ACHN (cell line): ENCODE measurements around the gene SYNE3.

Experiments
- DNase-seq: peaks from one replicate; pipeline ENCODE4 v3.0.0-alpha.2; 2015
- in situ Hi-C: cut with HindIII; loops from 2 replicates; pipeline ENCODE4 v1.10.0; 2017; ENCODE audit warnings: low sequenced_read_pairs, low pct_ligation_motif_present, low pct_unique_long_range_greater_than_20kb

Gene SYNE3

DNA sequence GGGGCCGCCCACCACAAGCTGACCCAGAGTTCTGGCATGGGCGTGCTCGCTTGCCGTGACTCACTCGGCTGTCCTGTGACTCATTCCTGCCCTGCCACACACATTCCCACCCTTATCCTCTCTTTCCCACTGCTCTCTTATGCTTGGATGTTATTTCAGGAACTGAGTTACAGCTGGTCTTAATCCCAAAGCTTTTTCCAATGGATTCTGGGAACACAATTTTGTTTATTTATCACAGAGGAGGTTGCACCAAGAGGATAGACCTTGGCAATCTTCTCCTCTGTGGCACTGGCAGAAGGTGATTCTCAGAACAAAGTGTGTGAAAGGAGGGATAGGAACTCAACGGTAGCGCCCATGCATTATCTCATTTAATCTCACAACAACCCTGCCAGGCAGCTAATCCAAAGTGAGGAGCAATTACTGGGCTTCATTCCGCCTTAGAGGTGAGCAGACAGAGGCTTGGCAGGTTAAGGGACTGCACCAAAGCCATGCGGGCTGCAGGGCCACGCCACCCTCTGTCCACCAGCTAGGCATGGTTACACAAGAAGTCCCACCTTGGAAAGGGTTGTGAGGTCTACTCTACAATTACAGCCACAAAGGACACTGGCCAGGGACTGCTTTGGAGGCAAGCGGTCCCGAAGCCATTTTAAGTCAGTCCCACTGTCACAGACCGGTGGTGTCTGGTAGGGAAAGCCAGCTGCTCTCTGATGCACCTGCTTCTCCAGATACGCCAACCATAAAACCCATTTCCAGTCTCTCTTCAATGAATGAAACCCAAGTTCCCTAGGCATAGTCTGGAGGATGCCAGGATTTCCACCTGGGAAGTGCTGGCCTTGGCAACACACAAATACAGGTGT lies 32.9 kb downstream of the SYNE3 start:
- peak; percentile 70 for DNase-seq

DNA sequence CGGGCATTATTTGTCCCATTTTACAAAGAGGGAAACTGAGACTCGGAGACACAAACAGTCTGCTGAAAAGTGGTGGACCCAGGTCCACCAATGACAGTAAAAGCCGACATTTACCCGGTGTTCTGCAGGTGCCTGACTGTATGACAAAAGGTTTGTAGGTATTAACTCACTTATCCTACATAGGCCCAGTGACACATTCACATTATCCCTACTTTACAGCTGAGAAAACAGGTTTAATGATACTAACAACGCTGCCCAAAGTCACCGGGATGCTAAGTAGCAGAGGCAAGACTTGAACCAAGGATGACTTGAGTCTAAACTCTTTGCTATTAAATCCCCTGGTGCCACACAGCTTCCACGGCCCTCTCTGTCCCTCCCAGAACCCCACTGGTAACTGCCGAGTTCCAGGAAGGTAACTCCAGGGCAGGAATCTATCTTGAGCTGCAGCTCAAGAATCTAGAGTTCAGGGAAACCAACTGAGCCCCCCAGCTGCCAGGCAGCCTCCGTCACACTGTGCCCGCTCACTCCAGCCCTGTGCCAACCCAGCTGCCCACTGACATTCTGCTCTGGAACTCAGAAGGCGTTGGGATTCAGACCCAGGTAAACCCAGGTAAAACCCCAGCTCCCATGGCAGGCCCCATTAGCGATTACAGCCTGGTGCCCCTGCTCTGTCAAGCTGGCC lies 33.7 kb downstream of the SYNE3 start:
- in situ Hi-C loops, result no loop called here
- no peak for DNase-seq

More for the DNA sequence above, 32.9 kb downstream of the SYNE3 start:
- in situ Hi-C loops, result no loop called here

GRCh38 chr14:95481391-95482022 lies 34.9 kb downstream of the SYNE3 start:
- DNase-seq, result no peak
- in situ Hi-C loops, result no loop called here

- in situ Hi-C loops, result no loop called here
- DNase-seq, result no peak
These were observed 35.6 kb downstream of the SYNE3 start for GRCh38 chr14:95480887-95481226.

DNA sequence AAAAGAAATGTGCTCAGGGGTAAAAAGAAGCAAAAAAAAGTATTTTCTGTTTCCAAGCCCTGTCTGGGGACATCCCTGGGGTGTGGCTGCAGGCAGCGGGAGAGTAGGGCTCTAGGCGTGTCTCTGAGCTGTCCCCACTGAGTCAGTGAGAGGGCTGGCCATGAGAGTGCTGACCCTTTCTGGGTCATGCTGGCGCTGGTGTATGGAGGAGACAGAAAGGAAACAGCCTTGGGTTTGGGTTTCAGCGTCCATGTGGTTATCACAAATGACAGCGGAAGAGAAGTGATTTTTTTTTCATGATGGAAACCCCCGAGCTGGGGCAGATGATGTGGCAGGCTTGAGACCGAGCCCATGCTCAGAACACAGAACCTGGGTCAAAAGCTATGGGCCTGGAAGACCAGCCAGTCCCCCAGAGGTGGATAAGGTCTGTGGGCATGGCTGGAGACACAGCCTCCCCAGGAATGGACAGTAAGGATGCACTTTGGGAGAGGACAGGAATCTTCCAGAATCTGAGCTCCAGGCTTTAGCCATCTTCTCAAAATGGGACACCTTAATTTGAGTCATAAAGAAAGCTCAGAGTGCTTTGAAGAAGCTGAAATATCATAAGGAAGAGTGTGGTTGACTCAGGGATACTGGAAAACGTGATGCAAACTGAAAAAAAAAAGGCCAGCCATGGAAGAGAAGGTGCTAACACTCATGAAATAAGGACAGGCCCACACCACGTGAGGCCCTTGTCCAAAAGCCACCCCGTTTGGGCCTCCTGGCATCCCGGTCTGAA lies 36.2 kb downstream of the SYNE3 start:
- no peak for DNase-seq
- in situ Hi-C loops, result no loop called here

GRCh38 chr14:95479494-95479893 lies 37.0 kb downstream of the SYNE3 start:
- DNase-seq, result no peak
- in situ Hi-C loops, result no loop called here

GRCh38 chr14:95478818-95479217 lies 37.6 kb downstream of the SYNE3 start:
- in situ Hi-C loops, result no loop called here
- no peak for DNase-seq

GRCh38 chr14:95478309-95478708 lies 38.1 kb downstream of the SYNE3 start:
- in situ Hi-C loops, result no loop called here
- DNase-seq, result no peak

DNA sequence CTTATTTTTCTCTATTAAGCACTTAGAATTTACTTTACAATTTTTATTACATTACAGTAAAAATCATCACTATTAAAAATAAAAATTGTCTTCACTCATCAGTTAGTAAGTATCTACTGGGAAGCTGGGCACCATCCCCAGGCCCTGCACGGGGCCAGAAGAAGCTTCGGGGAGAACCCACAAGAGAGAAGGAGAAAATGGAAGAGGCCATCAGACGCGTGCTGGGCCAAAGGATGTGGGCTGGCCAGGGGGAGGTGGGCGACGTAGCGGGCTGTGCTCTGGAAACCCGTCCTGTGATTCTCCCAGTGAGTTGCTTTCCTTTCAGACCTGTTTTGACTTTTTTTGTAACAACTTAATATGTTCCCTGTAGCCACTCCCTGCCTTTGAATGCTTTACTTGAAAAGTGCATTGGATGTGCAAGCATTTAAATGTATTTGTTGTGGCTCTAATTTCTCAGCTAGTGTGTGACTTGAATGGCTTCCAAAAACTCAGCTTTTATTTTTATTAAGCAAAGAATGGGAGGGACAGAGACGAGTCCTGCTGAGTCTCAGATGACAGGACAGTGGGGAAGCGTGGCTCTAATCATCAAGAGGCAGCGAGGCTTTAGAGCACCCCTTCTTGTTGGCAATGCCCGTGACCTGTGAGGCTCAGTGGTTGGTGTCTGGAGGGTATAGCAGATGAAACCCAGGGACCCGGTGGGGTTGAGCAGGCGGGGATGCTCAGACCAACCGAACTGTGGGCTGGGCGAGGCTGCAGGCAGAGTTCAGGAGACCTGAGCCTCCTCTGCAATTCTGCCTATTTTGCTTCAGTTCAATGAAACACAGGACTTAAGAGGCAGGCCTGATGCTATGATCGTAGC lies 38.8 kb downstream of the SYNE3 start:
- in situ Hi-C loops, result no loop called here

DNA sequence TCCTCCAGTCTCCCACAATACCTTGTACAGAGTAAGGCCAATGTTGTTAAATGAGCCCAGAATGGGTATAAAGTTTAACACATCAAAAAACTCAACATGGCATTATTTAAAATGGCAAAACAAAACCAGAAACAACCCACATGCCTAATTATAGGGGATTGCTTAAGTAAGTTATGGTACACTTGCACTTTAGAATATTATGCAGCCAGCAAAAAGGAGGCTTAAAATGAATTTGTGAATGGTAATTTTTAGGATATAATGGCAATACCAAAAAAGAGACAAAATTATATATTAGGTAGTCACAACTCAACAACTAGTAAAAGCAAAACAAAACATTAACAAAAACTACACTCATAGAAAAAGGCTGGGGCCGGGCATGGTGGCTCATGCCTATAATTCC lies 39.7 kb downstream of the SYNE3 start:
- in situ Hi-C loops, result no loop called here

More for the DNA sequence above, 38.8 kb downstream of the SYNE3 start:
- DNase-seq, result no peak

GRCh38 chr14:95475540-95476240 lies 40.8 kb downstream of the SYNE3 start:
- DNase-seq, result no peak
- in situ Hi-C loops, result no loop called here

More for the DNA sequence above, 39.7 kb downstream of the SYNE3 start:
- no peak for DNase-seq

- in situ Hi-C loops, result no loop called here
- no peak for DNase-seq
These were observed 41.5 kb downstream of the SYNE3 start for GRCh38 chr14:95474941-95475340.

GRCh38 chr14:95474486-95474885 lies 42.0 kb downstream of the SYNE3 start:
- no peak for DNase-seq
- in situ Hi-C loops, result no loop called here

- in situ Hi-C loops, result no loop called here
- no peak for DNase-seq
These were observed 43.6 kb downstream of the SYNE3 start for GRCh38 chr14:95472819-95473251.

DNA sequence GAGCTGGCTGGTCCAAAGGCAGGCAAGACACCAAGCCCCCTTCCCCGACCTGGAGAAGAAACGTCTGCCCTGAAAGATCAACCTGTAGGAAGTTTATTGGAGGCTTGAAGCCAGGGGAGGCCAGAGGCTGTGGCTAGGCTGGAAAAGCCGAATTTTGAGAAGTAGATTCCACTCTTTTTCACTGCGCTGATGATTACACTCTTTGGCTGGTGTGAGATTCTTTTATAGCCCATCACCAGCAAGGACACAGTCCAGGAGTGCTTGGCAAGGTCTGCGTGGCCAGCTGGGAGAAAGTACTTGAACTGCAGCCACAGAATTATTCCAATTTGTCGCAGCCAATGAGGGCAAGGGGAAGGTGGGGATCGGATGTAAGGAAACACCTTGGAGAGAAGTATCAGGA lies 45.0 kb downstream of the SYNE3 start:
- DNase-seq, result no peak
- in situ Hi-C loops, result no loop called here

DNA sequence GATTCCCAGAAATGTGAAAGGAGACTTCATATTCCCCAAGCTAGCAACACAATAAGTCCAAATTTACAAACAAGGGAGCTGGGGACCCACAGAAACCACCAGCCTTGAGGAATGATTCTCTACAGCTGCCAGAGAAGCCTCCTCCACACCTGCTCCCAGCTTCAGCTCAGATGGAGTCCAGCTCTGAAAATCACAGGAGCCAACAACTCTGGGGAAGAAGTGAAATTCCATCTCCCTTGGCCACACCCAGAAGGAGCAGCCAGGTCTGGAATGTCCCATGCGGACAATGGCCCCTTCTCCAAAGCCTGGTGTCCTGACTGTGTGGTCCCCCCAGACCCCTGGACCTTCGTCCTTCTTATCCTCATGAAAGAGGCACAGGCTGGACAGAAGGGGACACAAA lies 45.4 kb downstream of the SYNE3 start:
- DNase-seq, result no peak
- in situ Hi-C loops, result no loop called here

DNA sequence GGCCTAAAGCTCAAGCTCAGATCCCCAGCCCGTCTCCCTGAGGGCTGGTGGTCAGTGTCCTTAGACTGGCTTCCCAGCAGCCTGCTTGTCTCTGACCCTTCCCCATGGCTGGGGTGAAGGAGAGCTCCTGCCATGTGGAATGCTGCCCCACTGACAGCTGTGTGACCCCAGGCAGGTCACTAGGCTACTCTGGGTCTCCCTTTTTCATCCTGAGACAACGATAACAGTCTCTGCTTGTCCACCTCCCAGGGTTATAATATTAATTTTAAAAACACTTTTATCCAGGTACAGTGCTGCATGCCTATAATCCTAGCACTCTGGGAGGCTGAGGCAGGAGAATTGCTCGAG lies 47.3 kb downstream of the SYNE3 start:
- in situ Hi-C loops, result no loop called here
- no peak for DNase-seq
